Astrocyte (in vitro differentiated cells and primary cell): ENCODE data around the gene INPP5B. TPM values are rescaled to one million over a fixed set of nuclear protein-coding genes. Genes with fewer than 3 reads are reported as not detected.

Experiments used
- DNase-seq: peaks from one replicate; pipeline ENCODE4 v3.0.0-alpha.2; 2010; ENCODE audit warnings: low read depth
- FAIRE-seq: peaks from 2 replicates; lab custom pipeline; 2011; peaks lifted over from hg19 to GRCh38; lab: Jason Lieb, UNC
- H2AFZ ChIP-seq: 2 replicates; pipeline ENCODE4 v1.6.0; 2012; ENCODE audit warnings: low read depth, low read length, inconsistent platforms
- H3K27ac ChIP-seq: 2 replicates; pipeline ENCODE4 v1.5.1; 2011; ENCODE audit warnings: low read depth, low read length, inconsistent platforms
- H3K27me3 ChIP-seq: 2 replicates; pipeline ENCODE4 v1.6.0; 2011; ENCODE audit warnings: low read length, inconsistent platforms; ENCODE audit not compliant: insufficient read depth
- H3K36me3 ChIP-seq: 2 replicates; pipeline ENCODE4 v1.5.1; 2011; ENCODE audit warnings: low read length, inconsistent platforms; ENCODE audit not compliant: insufficient read depth
- H3K4me1 ChIP-seq: 2 replicates; pipeline ENCODE4 v1.5.1; 2011; ENCODE audit warnings: low read length, inconsistent platforms; ENCODE audit not compliant: insufficient read depth
- H3K4me2 ChIP-seq: 2 replicates; pipeline ENCODE4 v1.6.0; 2012; ENCODE audit warnings: low read length, inconsistent platforms
- H3K4me3 ChIP-seq: 2 replicates; pipeline ENCODE4 v1.5.1; 2011; ENCODE audit warnings: low read depth, mild to moderate bottlenecking, low read length, inconsistent platforms; ENCODE audit not compliant: insufficient read depth
- H3K79me2 ChIP-seq: 2 replicates; pipeline ENCODE4 v1.6.0; 2012; ENCODE audit warnings: mild to moderate bottlenecking, low read length, inconsistent platforms; ENCODE audit not compliant: insufficient read depth
- H3K9ac ChIP-seq: 2 replicates; pipeline ENCODE4 v1.6.0; 2012; ENCODE audit warnings: mild to moderate bottlenecking, low read length, inconsistent platforms
- H3K9me3 ChIP-seq: 2 replicates; pipeline ENCODE4 v1.5.1; 2012; ENCODE audit warnings: low read depth, mild to moderate bottlenecking, low read length, inconsistent platforms; ENCODE audit not compliant: insufficient read depth
- H4K20me1 ChIP-seq: 2 replicates; pipeline ENCODE4 v1.6.0; 2012; ENCODE audit warnings: low read length, inconsistent platforms; ENCODE audit not compliant: insufficient read depth
- H3K27ac Mint-ChIP-seq: one replicate; pipeline ENCODE4 v1.8.0; 2021; ENCODE audit warnings: mild to moderate bottlenecking, mixed read lengths; ENCODE audit not compliant: unreplicated experiment
- H3K27me3 Mint-ChIP-seq: one replicate; pipeline ENCODE4 v1.8.0; 2021; ENCODE audit warnings: low read depth, mixed read lengths; ENCODE audit not compliant: unreplicated experiment
- H3K36me3 Mint-ChIP-seq: one replicate; pipeline ENCODE4 v1.8.0; 2021; ENCODE audit warnings: low read depth, mixed read lengths; ENCODE audit not compliant: unreplicated experiment
- H3K4me1 Mint-ChIP-seq: one replicate; pipeline ENCODE4 v1.8.0; 2021; ENCODE audit warnings: low read depth, mixed read lengths; ENCODE audit not compliant: unreplicated experiment
- H3K4me3 Mint-ChIP-seq: one replicate; pipeline ENCODE4 v1.8.0; 2021; ENCODE audit warnings: mild to moderate bottlenecking, moderate library complexity, mixed read lengths; ENCODE audit not compliant: unreplicated experiment
- H3K9me3 Mint-ChIP-seq: one replicate; pipeline ENCODE4 v1.8.0; 2021; ENCODE audit warnings: mild to moderate bottlenecking, mixed read lengths; ENCODE audit not compliant: unreplicated experiment
- CTCF ChIP-seq: IDR thresholded peaks from 2 replicates; pipeline ENCODE4 v1.5.1; 2011; ENCODE audit warnings: low read depth, mild to moderate bottlenecking, inconsistent platforms, low read length, moderate library complexity; ENCODE audit not compliant: insufficient read depth
- EZH2 ChIP-seq: IDR thresholded peaks from 2 replicates; pipeline ENCODE4 v1.6.1; 2012; ENCODE audit warnings: mild to moderate bottlenecking, low read length, inconsistent platforms; ENCODE audit not compliant: insufficient read depth
- total RNA-seq: library from RNA; stranded (reverse); gene quantifications from 2 replicates; pipeline ENCODE4 v1.2.1, GENCODE V29; 2021

The INPP5B gene
- total RNA-seq, 1 donor from 2014 or later, result 19.4 TPM

GRCh38 chr1:37844536-37844935 lies 102.3 kb downstream of the INPP5B start:
- Histone ChIP-seq H3K36me3 (peaks cover 3% of the 10 kb centered on the region), H3K4me2 (no peak overlapping the region), H3K4me1 (no peaks in the 10 kb centered on the region), H3K9ac (no peak overlapping the region), H3K27me3 (no peaks in the 10 kb centered on the region), H3K9me3 (no peaks in the 10 kb centered on the region), H2AFZ (no peak overlapping the region), H3K79me2 (peaks cover 71% of the 10 kb centered on the region), H3K27ac (no peak overlapping the region), H4K20me1 (peaks cover 75% of the 10 kb centered on the region), H3K4me3 (no peak overlapping the region)
- Mint-ChIP-seq H3K4me3 (no peak overlapping the region), H3K4me1 (peaks cover 6% of the 10 kb centered on the region), H3K27me3 (no peaks in the 10 kb centered on the region), H3K36me3 (peaks cover 5% of the 10 kb centered on the region), H3K27ac (no peak overlapping the region), H3K9me3 (no peaks in the 10 kb centered on the region)
- FAIRE-seq, result no peak
- no peak for TF ChIP-seq EZH2
- TF ChIP-seq CTCF, result no peak
- DNase-seq, result no peak

GRCh38 chr1:37841652-37842051 lies 105.2 kb downstream of the INPP5B start:
- no peak for TF ChIP-seq EZH2
- TF ChIP-seq CTCF, result no peak
- H3K79me2 ChIP-seq, result peaks cover 43% of the 10 kb centered on the region

GRCh38 chr1:37840711-37841110 lies 106.1 kb downstream of the INPP5B start:
- no peaks in the 10 kb centered on the region for H3K27me3 ChIP-seq
- no peak overlapping the region for H3K4me3 Mint-ChIP-seq

More at GRCh38 chr1:37841652-37842051, 105.2 kb downstream of the INPP5B start:
- Histone ChIP-seq H3K27me3 (no peaks in the 10 kb centered on the region), H3K4me2 (no peak overlapping the region), H3K9ac (no peak overlapping the region), H3K9me3 (no peaks in the 10 kb centered on the region), H3K27ac (no peak overlapping the region), H4K20me1 (peaks cover 58% of the 10 kb centered on the region), H3K4me1 (no peaks in the 10 kb centered on the region), H3K4me3 (no peak overlapping the region), H2AFZ (no peak overlapping the region), H3K36me3 (peaks cover 16% of the 10 kb centered on the region)
- DNase-seq, result no peak
- Mint-ChIP-seq H3K4me1 (peaks cover 3% of the 10 kb centered on the region), H3K9me3 (no peaks in the 10 kb centered on the region), H3K27me3 (no peaks in the 10 kb centered on the region), H3K36me3 (peaks cover 4% of the 10 kb centered on the region), H3K4me3 (no peak overlapping the region), H3K27ac (no peak overlapping the region)
- no peak for FAIRE-seq

More at GRCh38 chr1:37840711-37841110, 106.1 kb downstream of the INPP5B start:
- H3K27me3 Mint-ChIP-seq, result no peaks in the 10 kb centered on the region
- no peak overlapping the region for H3K27ac ChIP-seq
- FAIRE-seq (no peak), DNase-seq (no peak)
- H3K4me1 Mint-ChIP-seq, result peaks cover 3% of the 10 kb centered on the region
- H2AFZ ChIP-seq, result no peak overlapping the region
- no peak overlapping the region for H3K9ac ChIP-seq
- H3K36me3 Mint-ChIP-seq, result peaks cover 4% of the 10 kb centered on the region
- no peak overlapping the region for H3K4me2 ChIP-seq
- H3K4me1 ChIP-seq, result no peaks in the 10 kb centered on the region
- peaks cover 21% of the 10 kb centered on the region for H3K36me3 ChIP-seq
- no peak overlapping the region for H3K27ac Mint-ChIP-seq
- TF ChIP-seq EZH2 (no peak), CTCF (no peak)
- no peaks in the 10 kb centered on the region for H3K9me3 Mint-ChIP-seq
- no peak overlapping the region for H3K4me3 ChIP-seq
- H3K79me2 ChIP-seq, result peaks cover 36% of the 10 kb centered on the region
- H4K20me1 ChIP-seq, result peaks cover 50% of the 10 kb centered on the region
- no peaks in the 10 kb centered on the region for H3K9me3 ChIP-seq
